T-helper 1 cell treated with Interleukin-12 subunit alpha and Interleukin-12 subunit beta and Interleukin-4 antibody, amounts not matched to agents 30 ng/mL and 1 ng/mL, for 36 hours (primary cell): ENCODE results near the gene CLCN6. TPM values are rescaled to one million over a fixed set of nuclear protein-coding genes. Genes with fewer than 3 reads are reported as not detected.

Experiments
- intact Hi-C: fragments of 100-400 bp; cut with micrococcal nuclease; formaldehyde crosslinking; loops from one replicate; pipeline ENCODE4 v1.15.1; 2024
- total RNA-seq: library from RNA; stranded (reverse); gene quantifications from 2 replicates; pipeline ENCODE4 v1.2.3, GENCODE V29; 2022

Gene CLCN6
- total RNA-seq, 1 donor from 2014 or later = 15.2 TPM

GRCh38 chr1:11847667-11848372 is 41.8 kb downstream of the CLCN6 start, which contains the start of gene NPPA:
TSS of gene NPPA (minus strand) at chr1:11847783. CDS start at chr1:11847684, 99 bp downstream.
- intact Hi-C loops = no loop called here

- intact Hi-C loops = no loop called here
Observed at GRCh38 chr1:11848373-11848700, 42.3 kb downstream of the CLCN6 start.

- intact Hi-C loops = no loop called here
Observed at GRCh38 chr1:11850156-11850555, 44.2 kb downstream of the CLCN6 start.

- intact Hi-C loops = no loop called here
Observed at GRCh38 chr1:11851180-11851579, 45.2 kb downstream of the CLCN6 start.

- intact Hi-C loops = no loop called here
Observed at GRCh38 chr1:11854519-11854918, 48.5 kb downstream of the CLCN6 start.

GRCh38 chr1:11855430-11855829 is 49.4 kb downstream of the CLCN6 start:
- intact Hi-C loops = no loop called here

- intact Hi-C loops = no loop called here
Observed at GRCh38 chr1:11856698-11857097, 50.7 kb downstream of the CLCN6 start.

GRCh38 chr1:11857164-11857851 is 51.3 kb downstream of the CLCN6 start:
- intact Hi-C loops = no loop called here

GRCh38 chr1:11858158-11858557 is 52.2 kb downstream of the CLCN6 start:
- intact Hi-C loops = no loop called here

GRCh38 chr1:11858613-11858967 is 52.6 kb downstream of the CLCN6 start, which contains the start of gene NPPB:
TSS of gene NPPB (minus strand) at chr1:11858945. CDS start at chr1:11858833, 112 bp downstream.
- intact Hi-C loops = no loop called here

- intact Hi-C loops = loop anchor here (1.0 kb wide), 1 partner anchor 14 kb away; no protein-coding TSS in a partner anchor
Observed at GRCh38 chr1:11858968-11859871, 53.2 kb downstream of the CLCN6 start.

- intact Hi-C loops = no loop called here
Observed at GRCh38 chr1:11860083-11860482, 54.1 kb downstream of the CLCN6 start.

- intact Hi-C loops = no loop called here
Observed at GRCh38 chr1:11860587-11860986, 54.6 kb downstream of the CLCN6 start.

- intact Hi-C loops = no loop called here
Observed at GRCh38 chr1:11862890-11863289, 56.9 kb downstream of the CLCN6 start.

- intact Hi-C loops = no loop called here
Observed at GRCh38 chr1:11868331-11868980, 62.5 kb downstream of the CLCN6 start.

GRCh38 chr1:11869104-11869503 is 63.1 kb downstream of the CLCN6 start:
- intact Hi-C loops = no loop called here

- intact Hi-C loops = no loop called here
Observed at GRCh38 chr1:11869650-11870207, 63.7 kb downstream of the CLCN6 start.

- intact Hi-C loops = no loop called here
Observed at GRCh38 chr1:11872545-11872944, 66.6 kb downstream of the CLCN6 start.

GRCh38 chr1:11873395-11874257 is 67.6 kb downstream of the CLCN6 start:
- intact Hi-C loops = no loop called here

GRCh38 chr1:11874258-11874562 is 68.2 kb downstream of the CLCN6 start:
- intact Hi-C loops = no loop called here
